GM18858 (cell line): ENCODE data around the gene LRCH4.

Experiments used
- ATAC-seq: cut with Tn5 transposase; IDR thresholded peaks from one replicate; pipeline ENCODE4 v1.9.1; 2021; ENCODE audit not compliant: unreplicated experiment

LRCH4 gene, protein sequence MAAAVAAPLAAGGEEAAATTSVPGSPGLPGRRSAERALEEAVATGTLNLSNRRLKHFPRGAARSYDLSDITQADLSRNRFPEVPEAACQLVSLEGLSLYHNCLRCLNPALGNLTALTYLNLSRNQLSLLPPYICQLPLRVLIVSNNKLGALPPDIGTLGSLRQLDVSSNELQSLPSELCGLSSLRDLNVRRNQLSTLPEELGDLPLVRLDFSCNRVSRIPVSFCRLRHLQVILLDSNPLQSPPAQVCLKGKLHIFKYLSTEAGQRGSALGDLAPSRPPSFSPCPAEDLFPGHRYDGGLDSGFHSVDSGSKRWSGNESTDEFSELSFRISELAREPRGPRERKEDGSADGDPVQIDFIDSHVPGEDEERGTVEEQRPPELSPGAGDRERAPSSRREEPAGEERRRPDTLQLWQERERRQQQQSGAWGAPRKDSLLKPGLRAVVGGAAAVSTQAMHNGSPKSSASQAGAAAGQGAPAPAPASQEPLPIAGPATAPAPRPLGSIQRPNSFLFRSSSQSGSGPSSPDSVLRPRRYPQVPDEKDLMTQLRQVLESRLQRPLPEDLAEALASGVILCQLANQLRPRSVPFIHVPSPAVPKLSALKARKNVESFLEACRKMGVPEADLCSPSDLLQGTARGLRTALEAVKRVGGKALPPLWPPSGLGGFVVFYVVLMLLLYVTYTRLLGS

DNA sequence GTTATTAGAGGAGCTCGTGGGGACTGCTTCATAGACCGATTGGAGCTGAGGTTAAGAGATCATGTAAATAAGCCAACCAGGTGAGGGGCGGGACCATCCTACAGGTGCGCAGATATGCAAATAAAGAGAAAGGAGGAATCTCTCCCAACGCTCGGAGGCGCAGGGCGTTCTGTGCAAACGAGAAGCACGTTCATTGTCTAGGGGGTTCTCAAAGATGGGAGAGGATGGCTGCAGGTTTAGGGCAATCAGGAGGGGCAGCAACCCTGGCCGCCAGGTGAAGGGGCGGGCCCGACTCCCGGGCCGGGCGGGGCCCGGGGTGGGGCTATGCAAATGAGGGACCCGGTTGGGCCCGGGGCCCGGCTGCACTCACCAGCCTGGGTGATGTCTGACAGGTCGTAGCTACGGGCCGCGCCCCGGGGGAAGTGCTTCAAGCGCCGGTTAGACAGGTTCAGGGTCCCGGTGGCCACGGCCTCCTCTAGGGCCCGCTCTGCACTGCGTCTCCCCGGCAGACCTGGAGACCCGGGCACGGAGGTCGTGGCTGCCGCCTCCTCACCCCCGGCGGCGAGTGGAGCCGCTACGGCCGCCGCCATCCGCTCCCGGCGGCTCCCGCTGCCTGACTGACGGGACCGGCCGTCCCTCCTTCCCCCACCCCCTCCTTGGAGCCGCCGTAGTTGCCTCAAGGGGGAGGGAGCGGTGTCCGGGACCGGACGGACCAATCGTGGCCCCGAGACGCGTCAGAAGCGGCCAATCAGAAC, at the start of gene LRCH4:
TSS of gene LRCH4 (minus strand) at position 619 of the 755 bp plus-strand sequence. CDS start at position 590, 29 bp downstream.
- peak; percentile 10 for ATAC-seq

DNA sequence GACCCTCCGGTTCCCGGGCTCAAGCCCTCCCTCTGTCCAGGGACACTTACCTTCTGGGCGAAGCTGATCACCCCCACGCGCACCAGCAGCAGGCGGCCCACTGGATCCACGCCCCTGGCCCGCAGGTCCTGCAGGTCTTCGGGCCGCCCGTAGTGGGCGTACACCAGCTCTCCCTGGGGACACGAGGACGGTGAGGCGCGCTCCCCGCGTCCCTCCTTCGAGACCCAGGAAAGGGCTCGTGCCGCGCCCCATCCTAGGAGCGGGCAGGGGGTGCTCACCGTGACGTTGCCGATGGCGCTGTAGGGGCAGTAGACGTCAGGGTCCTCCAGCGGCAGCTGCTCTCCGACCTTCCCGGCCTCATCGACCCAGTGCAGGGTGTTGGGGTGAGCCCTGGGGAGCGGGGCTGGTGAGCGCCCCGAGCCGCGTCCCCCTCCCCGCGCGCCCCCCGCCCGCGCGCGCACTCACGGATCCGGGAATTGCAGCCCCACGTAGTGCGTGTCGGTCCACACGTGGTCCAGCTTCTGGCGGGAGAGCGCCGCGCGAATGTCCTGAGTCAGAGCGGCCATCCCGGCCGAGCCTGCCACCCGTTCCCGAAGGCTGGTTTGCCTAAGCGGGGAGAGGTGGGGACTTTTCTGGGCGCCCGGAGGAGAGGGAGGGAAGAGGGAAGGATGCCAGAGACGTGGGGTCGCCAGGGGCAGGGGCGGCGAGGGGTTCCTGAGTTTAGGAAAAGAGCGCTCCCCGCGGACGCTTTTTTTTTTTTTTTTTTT, 47.2 kb upstream of the LRCH4 start:
- ATAC-seq = no peak

DNA sequence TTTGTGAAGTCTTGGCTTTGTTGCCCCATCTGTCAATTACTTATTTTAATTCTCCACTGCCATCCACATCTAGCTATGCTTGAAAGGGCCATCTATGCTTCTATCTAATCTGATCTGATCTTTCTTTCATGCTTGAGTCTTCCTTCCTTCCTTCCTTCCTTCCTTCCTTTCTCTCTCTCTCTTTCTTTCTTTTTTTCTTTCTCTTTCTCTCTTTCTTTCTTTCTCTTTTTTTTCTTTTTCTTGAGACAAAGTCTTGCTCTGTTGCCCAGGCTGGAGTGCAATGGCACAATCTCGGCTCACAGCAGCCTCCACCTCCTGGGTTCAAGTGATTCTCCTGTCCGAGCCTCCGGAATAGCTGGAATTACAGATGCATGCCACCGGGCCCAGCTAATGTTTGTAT, 44.1 kb upstream of the LRCH4 start:
- ATAC-seq = no peak

DNA sequence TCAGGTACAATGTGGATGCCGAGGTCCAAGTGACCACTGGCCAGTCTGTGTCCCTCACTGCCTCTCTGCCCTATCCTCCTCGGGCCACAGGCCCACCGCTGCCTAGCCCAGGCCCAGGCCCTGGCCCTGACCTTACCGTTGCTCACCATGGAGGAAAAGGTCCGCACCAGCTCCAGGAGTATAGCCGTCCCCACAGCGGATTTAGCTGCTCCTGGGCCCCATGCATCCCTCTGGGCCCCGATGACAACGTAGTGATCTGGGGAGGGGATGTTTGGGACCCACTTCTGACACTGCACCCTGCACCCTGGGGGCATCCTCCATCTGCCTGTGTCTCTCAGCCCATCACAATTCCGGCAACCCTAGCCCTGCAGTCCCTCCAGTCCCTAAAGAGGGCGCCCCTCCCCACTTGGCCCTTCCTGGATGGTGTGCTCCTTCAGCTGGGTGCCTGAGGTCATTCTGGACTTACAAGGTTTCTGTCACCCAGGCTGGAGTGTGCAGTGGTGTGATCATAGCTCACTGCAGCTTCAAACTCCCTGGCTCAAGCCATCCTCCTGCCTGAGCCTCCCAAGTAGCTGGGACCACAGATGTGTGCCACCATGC, 43.3 kb upstream of the LRCH4 start:
- ATAC-seq = no peak

DNA sequence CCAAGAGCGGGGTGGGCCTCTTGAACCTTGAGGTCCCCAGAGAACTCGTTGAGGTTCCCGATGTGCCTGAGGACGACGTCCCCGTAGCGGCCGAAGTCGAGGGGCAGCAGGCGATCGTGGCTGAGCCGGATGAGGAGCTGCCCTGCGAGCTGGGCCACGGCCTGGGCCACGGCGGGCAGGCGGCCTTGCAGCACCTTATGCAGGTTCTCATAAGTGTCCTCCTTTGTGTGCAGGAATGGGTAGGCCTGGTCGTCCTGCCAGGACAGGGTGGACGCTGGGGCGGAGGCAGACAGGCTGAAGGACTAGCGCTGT, 41.3 kb upstream of the LRCH4 start:
- no peak for ATAC-seq

DNA sequence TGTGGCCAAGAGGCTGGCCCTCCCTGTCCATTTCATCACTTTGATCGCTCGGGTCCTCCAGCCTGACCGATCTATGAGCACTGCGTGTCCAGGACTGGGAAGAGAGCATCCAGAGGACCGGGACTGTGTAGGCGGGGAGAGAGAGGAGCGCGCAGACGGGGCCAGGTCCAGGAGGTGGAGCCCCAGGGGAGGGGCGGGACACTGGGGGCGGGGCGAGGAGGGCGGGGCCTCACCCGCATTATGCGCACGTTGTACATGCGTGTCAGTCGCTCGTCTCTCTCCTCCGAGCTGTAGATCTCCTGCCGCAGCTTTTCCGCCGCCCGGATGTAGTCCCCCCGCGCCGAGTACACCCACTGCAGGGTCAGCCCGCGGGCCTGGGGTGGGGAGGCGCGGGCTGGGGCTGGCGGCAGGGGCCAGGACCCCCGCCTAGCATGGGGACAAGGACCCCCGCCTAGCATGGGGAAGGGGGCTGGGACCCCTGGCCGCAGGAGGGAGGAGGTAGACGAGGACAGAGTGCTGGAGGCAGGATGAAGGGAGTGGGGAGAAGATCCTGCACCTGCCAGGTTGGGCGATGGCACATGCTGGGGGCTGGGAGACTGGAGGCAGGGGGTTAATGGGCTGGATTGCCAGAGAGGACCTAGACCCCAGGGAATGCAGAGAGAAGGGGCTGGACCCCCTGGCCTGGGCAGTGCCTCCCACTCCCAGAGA, 40.8 kb upstream of the LRCH4 start:
- ATAC-seq = no peak

DNA sequence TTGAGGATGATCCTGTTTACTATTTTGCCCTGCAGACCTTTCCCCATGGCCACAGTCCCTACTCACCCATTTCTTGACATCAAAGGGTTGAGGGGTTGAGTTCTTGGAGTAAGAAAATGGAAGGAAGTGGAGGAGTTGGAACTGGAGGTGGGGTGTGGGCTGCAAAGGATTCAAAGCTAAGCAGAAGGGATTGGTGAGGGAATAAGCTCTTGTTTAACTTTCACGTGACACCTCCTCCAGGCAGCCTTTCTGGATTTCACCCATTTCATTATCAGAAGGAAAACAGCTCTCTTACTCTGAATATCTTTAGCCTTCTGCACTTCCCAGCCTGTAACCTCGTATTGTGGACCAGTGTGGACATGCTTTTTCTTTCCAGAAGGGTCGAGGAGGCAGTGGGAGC, 40.1 kb upstream of the LRCH4 start:
- no peak for ATAC-seq

DNA sequence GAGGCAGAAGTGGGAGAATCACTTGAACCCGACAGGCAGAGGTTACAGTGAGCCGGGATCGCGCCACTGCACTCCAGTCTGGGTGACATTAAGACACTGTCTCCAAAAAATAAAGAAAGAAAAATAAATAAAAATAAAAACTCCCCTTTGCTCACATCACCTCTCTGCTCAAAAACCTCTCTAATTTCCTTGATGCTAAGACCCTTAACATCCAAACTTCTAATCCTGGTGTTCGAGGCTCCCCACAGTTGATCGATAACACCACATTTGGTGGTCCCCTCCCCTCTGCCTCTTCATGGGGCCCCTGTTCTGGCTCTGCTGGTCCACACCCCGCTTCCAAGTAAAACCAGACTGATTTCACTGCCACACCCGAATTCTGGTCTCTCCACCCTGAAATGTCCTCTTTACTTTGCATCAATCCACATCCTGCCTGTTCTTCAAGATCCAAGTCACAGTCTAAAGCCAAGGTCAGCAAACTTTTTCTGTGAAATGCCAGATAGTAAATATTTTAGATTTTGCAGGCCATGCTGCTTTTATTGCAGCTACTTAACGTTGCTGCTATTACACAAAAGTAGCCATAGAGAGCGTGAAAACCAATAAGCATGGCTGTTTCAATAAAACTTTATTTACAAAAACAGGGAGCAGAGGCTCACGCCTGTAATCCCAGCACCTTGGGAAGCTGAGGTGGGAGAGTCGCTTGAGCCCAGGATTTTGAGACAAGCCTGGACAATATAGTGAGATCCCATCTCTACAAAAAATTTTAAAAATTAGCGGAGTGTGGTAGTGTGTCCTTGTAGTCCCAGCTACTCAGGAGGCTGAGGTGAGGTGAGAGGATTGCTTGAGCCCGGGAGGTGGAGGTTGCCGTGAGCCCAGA, 38.3 kb upstream of the LRCH4 start:
- ATAC-seq = no peak

DNA sequence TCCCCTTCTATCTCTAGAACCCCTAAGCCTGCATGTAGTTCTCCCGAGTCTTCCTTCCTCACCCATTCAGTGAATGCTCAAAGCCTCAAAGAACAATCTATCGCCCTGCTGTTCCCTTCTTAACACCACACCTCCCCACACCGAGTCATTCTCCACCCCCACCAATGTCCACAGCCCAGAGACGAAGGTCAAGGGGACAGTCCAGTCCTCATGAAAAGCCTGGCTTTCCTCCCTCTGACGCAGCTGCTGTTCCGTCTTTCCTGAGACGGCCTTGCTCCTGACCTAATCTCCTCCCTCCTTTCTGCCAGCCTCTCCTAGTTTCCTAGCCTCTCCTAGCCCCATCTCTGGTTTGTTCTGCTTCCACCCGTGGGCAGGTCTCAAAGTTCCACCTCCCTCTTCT, 35.6 kb upstream of the LRCH4 start:
- no peak for ATAC-seq

DNA sequence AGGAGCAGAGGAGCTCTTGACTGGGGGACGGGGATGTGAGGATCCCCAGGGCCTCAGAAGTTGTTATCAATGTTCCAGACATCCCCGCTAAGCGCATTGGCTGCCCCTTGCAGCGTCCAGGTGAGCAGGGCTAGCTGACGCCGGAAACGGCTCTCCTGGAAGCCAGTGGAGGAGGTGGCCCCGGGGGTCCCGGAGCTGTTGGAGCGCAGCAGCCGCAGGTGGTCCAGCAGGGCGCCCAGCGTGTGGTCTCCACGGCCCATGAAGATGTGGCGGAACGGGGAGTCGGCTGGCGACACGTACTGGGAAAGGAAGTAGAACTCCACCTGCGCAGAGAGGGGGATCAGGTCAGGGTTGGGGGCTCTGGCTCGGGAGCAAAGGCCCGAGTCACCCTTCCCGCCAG, 34.9 kb upstream of the LRCH4 start:
- ATAC-seq = no peak

DNA sequence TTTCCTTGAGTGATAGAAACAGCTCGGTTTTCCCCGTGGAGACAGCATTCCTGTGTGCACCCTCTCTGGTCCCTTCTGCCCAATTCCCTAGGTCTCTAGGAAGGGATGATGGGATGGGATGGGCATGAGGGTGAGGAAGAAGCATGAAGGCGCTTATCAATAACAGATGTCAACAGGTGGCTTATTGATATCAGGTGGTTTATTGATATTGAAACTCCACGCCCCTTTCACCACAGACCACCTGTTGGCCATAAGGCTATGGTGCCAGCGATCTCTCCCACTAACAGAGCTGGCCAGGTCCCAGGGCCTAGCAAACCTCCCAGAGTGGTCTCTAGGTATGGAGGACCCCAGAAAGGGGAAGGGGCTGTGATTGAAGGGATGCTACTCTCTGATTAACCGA, 34.3 kb upstream of the LRCH4 start:
- ATAC-seq = no peak

DNA sequence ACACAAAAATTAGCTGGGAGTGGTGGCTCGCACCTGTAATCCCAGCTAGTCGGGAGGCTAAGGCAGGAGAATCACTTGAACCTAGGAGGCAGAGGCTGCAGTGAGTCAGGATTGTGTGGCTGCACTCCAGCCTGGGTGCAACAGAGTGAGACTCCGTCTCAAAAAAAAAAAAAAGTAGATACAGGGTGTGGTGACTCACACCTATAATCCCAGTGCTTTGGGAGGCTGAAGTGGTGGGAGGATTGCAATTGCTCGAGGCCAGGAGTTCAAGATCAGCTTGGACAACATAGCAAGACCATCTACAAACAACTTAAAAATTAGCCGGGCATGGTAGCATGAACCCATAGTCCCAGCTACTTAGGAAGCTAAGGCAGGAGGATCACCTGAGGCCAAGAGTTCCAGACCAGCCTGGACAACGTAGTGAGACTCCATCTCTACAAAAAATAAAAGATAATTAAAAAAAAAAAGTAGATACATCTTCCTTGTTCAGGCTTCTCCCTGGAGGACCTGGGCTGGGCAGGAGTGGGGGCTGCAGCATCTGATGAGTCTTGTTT, 28.5 kb upstream of the LRCH4 start:
- ATAC-seq = no peak

DNA sequence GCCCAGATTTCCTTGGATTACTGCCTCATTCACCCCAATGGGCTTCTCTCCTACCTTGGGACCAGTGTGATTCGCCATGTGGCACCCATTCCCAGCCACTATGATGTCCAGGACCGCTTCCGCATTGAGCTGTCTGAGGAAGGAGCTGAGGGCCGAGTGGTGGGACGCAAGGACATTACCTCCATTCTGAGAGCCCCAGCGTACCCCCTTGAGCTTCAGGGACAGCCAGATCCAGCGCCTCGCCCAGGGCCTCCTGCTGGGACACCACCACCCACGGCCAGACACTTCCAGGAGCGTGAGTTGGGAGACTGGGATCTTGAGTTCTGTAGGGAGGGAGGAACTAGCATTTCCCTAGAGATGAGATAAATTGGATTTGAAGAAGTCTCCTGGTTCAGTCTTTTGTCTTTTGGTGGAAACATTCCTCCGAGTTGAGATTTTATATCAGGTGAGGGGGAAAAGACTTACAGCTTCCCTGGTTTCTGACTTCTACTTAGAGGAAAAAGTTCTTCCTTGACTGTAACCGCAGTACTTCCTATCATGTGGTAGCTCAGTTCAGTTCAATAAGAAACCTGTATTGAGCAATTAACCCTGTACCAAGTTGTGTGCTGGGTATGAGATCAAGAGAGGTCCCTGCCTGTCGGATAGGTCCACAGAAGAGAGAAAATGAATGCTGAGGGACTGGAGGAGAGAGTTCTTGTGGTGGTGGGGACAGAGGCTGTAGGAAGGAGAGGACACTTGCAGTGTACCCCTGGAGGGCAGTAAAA, 27.7 kb upstream of the LRCH4 start:
- ATAC-seq = no peak

DNA sequence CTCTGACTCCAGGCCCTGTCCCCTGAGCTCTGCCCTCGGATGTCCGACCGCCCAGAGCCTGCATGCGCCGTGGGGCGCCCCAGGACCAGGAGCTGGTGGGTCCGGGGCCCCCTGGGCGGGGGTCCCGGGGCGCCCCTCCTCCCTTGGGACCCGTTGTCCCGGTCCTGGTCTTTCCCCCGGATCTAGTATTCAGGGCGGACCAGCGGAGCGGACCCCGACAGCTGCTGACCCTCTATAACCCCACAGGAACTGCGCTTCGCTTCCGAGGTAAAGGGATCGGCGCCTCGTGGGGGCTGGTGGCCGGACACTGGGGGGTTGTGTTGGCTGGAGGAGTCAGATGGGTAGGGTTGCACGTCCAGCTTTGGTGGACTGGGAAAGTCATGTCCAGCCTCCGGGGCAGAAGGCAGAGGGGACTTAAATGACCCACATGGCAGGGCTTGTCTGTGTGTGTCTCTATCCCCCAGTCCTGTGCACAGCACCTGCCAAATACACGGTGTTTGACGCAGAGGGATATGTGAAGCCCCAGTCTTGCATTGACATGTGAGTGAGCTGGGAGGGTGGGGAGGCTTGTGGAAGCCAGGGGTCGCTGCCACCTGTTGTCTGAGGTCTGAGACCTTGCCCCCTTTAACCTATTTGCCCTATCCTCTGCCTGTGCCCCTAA, 26.9 kb upstream of the LRCH4 start:
- no peak for ATAC-seq

DNA sequence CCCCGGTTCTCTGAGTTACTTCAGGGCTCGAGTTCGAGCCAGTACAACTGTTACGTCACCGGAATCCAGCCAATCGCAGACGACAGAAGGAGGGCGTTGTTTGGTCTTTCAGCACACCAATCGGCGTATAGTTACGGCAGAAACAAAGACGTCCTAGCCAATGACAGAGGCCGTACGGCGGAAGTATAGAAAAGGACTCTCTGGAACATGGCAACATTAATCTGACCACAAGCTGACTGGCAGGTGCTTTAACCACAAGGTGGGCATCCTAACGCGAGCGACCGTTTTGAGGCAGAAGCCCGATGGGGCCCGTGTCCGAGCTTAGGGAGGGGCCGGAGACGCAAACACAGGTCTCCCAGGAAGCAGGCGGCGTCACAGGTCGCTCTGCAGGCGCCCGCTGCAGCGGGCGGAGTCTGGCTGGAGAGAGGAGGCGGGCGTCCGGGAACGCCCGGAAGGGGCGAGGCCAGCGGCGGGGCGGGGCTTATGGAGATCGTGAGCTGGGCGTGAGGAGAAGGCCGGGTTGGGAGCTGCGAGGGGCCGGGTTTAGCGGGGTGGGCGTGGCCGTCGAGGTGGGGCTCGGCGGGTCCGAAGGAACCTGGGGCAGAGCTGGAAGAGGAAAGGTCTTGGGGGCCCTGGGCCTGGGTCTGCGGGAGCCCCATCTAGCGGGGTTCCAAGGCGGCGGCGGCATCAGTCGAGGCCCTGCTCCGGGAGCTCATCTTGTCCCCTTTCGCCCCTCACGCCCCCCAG, 26.2 kb upstream of the LRCH4 start, which contains the start of gene MOSPD3:
TSS of gene MOSPD3 (plus strand) at position 558 of the 747 bp plus-strand sequence. CDS start 252 bp downstream, outside the sequence.
- ATAC-seq = peak; percentile 79

DNA sequence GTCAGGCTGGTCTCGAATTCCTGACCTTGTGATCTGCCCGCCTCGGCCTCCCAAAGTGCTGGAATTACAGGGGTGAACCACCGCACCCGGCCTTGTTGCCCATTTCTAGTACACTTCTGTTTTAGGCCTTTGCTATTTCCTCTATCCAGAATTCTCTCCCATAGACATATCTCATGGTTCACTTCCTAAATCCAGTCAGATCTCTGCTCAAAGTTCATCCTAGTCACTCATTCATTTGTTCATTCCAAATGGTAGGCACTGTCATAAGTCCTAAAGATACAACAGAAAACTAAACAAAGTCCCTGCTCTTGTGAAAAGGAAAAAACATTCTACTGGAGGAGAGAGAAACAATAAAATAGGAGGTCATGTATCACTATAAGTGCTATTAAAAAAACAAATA, 24.0 kb upstream of the LRCH4 start:
- no peak for ATAC-seq

DNA sequence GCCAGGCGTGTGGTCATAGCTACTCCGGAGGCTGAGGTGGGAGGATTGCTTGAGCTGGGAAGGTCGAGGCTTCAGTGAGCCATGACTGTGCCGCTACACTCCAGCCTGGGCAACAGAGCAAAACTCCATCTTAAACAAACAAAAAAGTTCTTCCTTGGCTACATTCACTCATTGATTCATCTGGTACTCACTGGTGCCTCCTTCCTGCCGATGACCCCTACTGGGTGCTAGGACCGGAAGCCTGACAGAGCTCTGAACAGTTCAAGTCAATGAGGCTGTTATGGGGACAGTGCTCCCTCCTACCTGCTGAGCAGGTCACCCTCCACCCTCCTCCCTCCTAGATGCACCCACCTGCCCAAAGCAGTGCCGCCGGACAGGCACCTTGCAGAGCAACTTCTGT, 21.2 kb upstream of the LRCH4 start:
- no peak for ATAC-seq
